Measurements from ENCODE around the gene FLRT3.

FLRT3 gene

GRCh38 chr20:14337400-14338171 is at the start of gene FLRT3:
TSS of gene FLRT3 (minus strand) at chr20:14337612. CDS start at chr20:14327506, 10,106 bp downstream.
- in situ Hi-C loops (cut with HindIII; ENCODE audit: low sequenced_read_pairs), result no loop called here

- in situ Hi-C loops (cut with HindIII; ENCODE audit: low sequenced_read_pairs), result no loop called here
Observed at GRCh38 chr20:14386726-14387125, 49.3 kb upstream of the FLRT3 start.

DNA sequence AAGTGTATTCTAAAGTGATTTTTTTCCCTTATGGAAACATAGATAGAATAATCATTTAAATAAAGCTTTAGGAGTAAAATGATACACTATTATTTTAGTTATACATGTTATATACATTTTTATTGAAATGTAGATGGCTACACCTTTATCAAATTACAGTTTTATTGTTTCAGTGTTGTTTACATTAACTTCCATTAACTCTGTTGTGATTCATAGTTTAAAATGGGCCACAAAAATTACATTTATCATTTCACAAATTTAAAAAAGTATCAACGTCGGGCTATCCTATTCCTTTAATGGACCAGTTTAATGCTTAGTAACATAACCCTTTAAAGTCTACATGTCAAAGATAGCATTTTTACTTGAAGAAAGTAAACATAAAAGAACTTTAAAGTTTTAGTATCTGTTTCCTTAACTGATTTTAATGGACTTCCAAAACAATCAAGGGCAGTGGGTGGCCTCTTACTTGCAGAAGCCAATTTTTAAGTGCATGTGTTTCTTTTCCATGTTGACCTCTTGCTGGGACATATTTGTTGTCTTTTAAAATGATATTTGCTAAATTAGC is 47.8 kb upstream of the FLRT3 start:
- in situ Hi-C loops (cut with HindIII; ENCODE audit: low sequenced_read_pairs), result no loop called here

- in situ Hi-C loops (cut with HindIII; ENCODE audit: low sequenced_read_pairs), result no loop called here
Observed at GRCh38 chr20:14384416-14385175, 47.2 kb upstream of the FLRT3 start.

- in situ Hi-C loops (cut with HindIII; ENCODE audit: low sequenced_read_pairs), result no loop called here
Observed at GRCh38 chr20:14383335-14383734, 45.9 kb upstream of the FLRT3 start.

DNA sequence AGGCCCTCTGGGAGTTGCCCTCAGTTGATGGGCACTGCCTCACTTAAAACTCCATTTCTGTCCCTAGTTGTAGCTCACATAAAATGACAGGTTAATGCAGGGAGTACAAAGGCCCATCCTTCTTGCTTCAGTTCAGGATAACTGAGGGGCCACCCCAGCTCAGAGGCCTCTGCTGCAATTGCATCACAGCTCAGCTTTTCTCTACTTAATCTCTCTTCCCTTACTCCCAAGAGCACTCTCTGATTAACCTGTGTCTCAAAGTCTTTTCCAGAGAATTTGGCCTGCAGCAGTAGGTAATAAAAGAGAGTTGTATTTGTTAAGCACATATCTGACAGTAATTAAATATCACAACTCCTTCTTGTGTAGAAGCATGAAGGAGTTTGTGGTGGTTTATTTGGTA is 40.9 kb upstream of the FLRT3 start:
- in situ Hi-C loops (cut with HindIII; ENCODE audit: low sequenced_read_pairs), result no loop called here

DNA sequence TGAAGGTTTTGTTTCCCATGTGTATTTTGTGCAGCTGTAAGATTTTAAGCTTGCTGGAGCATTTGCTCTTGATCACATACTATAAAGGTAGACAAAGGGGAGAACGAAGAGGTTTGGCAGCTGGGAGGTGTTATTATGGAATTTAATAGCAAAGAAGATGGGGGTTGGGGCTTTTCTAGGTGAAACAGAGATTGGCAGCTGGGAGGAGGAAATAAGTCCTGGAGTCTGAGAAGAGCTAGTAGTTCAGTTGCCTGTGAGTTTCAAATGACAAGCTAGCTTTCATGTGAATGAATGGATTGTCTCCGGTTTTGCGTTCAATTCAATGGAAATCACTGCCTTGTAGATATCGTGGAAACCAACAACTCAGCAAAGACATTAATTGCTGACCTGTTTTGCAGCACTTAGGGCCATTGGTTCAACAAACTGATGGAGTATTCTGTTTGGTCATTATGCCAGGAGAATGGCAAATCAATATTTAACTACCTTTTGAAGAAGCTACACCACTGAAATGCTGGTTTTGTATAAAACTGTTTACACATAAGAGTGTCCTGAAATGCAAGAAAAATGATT is 38.1 kb upstream of the FLRT3 start:
- in situ Hi-C loops (cut with HindIII; ENCODE audit: low sequenced_read_pairs), result no loop called here

GRCh38 chr20:14374196-14374595 is 36.8 kb upstream of the FLRT3 start:
- in situ Hi-C loops (cut with HindIII; ENCODE audit: low sequenced_read_pairs), result no loop called here

GRCh38 chr20:14361509-14362345 is 24.3 kb upstream of the FLRT3 start:
- in situ Hi-C loops (cut with HindIII; ENCODE audit: low sequenced_read_pairs), result no loop called here

- in situ Hi-C loops (cut with HindIII; ENCODE audit: low sequenced_read_pairs), result no loop called here
Observed at GRCh38 chr20:14360416-14360815, 23.0 kb upstream of the FLRT3 start.

GRCh38 chr20:14355791-14356190 is 18.4 kb upstream of the FLRT3 start:
- in situ Hi-C loops (cut with HindIII; ENCODE audit: low sequenced_read_pairs), result no loop called here

DNA sequence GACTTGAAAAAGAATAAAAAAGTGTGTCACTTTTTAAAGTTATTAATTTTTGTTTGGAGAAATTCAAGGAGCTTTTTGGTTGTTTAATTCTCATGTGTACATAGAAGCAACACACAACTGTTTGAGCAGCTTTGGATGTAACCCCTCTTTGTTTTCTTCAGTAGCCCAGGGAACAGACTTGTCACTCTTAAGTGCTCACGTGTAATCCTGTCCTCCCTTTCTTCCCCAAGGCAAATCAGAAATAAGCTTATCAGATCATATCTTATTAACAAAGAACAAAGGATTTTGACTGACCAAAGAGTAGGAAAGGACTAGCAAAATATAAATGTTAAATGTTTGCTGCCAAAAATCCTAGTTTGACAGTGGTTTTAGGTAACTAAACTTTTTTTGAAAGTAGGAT is 7.3 kb upstream of the FLRT3 start:
- in situ Hi-C loops (cut with HindIII; ENCODE audit: low sequenced_read_pairs), result no loop called here

DNA sequence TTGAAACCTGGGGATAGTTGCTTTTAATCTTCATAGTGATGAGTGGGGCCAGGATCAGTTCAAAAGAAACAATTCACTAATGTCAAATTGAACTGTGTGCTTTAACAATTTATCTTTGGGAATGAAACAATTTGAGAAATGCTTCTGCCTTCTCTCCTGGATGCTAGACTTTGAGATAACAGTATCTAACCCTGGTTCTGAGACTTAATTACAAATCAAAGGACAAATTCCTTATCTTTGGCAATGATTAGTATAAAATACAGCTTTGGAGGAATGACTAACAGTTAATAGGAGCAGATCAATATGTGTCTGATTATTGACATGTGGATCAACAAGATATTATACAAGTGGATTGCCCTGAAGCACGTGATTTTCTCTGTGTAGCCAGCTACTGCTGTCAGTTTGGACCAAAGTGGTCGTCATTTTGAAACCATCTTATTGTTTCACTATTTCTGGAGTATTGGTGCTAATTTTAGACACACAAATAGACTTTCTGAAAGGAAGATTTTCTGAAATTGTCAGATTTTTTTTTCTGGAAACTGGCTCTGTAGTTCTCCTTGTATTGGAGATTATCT is 6.2 kb upstream of the FLRT3 start:
- in situ Hi-C loops (cut with HindIII; ENCODE audit: low sequenced_read_pairs), result no loop called here

DNA sequence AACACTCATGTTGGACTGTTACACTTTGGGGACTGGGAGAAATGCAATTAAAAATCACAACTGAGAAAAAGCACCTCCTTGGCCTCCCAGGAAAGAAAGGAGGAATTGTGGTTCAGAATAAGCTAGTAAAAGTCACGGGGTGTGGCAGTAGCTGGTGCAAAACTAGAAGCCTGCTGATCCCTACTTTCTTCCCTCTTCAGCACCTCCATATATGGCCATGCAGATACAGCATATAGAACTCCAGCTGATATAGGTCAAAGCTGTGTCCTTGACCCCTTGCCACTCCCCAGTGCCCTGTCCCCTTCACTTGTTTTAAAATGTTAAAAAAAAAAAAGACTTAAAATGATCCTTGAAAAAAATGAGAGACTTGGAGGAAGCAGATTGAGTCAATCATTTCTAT is 5.5 kb upstream of the FLRT3 start:
- in situ Hi-C loops (cut with HindIII; ENCODE audit: low sequenced_read_pairs), result no loop called here

- in situ Hi-C loops (cut with HindIII; ENCODE audit: low sequenced_read_pairs), result no loop called here
Observed at GRCh38 chr20:14341801-14342200, 4.4 kb upstream of the FLRT3 start.

GRCh38 chr20:14336686-14337085 is 726 bp downstream of the FLRT3 start:
- in situ Hi-C loops (cut with HindIII; ENCODE audit: low sequenced_read_pairs), result no loop called here

DNA sequence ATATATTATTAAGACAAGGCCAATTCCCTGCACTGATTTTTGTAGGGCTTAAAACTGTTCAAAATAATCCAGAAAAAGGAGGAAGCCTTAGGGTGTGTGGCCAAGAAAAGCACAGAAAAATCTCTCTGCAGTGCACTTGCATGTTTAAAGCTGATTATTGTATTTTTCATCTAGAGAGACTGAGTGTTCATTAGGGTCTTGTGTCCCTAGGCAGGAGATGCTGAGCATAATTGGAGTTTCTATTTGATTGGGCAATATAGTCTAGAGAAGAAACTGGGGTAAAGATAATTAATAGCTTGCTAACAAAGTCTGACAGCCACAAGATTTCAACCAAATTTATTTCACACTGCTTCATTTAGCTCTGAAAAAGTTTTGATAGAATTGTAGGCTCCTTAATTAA is 2.4 kb downstream of the FLRT3 start:
- in situ Hi-C loops (cut with HindIII; ENCODE audit: low sequenced_read_pairs), result no loop called here

GRCh38 chr20:14334306-14334930 is 3.0 kb downstream of the FLRT3 start:
- in situ Hi-C loops (cut with HindIII; ENCODE audit: low sequenced_read_pairs), result no loop called here

- in situ Hi-C loops (cut with HindIII; ENCODE audit: low sequenced_read_pairs), result no loop called here
Observed at GRCh38 chr20:14333721-14334120, 3.7 kb downstream of the FLRT3 start.

- in situ Hi-C loops (cut with HindIII; ENCODE audit: low sequenced_read_pairs), result no loop called here
Observed at GRCh38 chr20:14332866-14333265, 4.5 kb downstream of the FLRT3 start.
